GDM1 (cell line): Measurements from ENCODE around the gene TTC12.

Experiments used
- DNase-seq: peaks from one replicate; lab custom pipeline; 2025; lab: John Stamatoyannopoulos, UW

Gene TTC12

DNA sequence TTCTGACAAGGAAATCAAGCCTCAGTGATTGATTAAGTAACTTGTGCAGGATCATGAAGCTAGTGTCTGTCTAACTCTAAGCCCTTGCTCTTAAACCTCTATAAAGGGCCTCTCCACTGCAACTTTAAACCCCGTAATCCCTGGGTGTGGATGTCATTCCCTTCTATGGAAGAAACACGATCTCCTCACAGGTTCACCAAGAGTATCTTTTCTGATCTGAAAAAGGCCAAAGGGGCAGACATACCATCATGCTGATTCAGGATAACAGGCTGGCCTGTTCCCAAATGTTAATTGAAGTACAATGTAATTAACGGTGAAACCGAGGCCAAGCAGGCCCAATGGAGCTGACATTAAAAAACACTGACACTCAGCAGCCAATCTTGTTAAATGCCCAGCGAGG is 17.1 kb downstream of the TTC12 start:
- DNase-seq, result no peak

DNA sequence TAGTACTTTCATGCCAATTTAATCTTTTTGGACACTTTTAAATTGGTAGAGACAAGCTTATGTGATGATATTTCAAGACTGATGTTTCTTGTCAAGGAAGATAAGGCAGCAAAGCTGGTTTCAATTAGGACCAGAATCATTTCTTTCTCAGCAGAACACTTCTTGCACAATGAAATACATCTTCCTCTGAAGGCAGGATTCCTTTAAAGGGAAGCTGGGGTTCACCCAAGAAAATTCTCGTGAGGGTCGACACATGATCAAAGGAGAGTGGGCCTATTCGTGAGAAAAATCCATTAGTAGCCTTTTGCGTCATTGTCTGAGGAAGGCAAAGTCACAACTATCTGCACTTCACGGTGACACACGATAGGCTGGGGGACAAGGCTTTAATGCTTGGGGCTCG is 17.6 kb downstream of the TTC12 start:
- no peak for DNase-seq

DNA sequence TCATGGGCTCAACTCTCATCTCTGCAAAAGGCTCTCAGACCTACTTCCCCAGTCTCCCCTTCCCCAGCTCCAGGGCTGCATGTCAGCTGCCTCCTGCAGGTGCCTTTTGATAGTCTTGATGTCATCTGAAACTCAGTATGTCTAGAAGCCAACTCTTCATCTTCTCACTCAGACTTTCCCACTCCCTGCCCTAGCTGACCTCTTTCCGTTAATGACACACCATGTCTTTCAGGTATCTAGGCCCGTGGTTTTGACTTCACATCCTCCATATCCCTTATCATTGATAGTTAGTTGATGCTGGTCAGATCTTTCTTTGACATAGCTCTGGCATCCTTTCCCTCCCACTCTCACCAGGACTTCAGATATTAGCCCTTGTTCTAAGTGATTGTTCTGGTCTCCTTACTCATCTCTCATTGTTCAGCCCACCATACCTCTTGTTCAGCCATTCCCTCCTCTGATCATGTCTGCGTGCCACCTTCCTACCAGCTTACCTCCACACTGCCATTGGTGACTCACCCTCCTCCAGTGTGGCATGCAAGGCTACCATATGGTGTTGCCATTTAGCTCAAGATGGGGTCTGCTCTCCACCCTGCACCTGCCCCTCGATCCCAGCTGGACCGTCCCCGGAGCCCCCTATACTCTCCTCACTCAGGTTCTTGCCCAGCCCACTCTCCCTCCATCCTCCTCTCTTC is 18.4 kb downstream of the TTC12 start:
- no peak for DNase-seq

DNA sequence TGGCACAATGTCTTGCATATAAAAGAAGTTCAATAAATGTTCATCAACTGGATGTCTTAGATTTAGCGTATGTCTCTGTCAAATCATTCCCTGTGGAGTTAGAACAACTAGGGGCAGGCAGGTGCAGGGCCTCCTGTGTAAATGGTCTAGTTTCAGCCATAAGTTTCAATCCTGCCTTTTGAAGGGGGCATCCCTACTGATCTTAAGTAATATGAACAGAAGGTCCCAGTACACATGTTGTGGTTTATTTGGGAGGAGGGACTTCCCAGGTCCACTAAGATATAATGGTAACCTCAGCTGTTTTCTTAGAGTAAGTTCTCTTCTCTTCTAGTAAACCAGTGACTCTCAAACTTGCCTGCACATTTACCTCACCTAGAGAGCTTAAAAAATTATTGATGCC is 19.8 kb downstream of the TTC12 start:
- DNase-seq, result no peak

DNA sequence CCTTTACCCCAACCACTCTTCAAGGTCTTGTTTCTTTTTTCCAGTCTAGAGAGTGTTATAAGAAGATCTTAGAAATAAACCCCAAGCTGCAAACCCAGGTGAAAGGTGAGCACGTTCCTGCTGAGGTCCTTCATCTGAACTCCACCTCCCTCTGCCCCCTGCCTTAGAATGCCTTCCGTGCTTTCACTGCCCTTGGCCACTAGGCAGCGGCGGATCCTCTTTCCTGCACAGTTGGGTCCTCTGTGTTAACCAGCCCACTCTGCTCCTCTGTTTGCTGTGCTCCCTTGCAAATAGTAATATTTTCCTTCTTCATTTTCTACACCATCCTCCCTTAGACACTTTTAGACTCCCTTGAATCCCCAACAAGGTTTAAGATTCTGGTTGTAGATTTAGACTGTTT is 24.3 kb downstream of the TTC12 start:
- DNase-seq, result no peak

DNA sequence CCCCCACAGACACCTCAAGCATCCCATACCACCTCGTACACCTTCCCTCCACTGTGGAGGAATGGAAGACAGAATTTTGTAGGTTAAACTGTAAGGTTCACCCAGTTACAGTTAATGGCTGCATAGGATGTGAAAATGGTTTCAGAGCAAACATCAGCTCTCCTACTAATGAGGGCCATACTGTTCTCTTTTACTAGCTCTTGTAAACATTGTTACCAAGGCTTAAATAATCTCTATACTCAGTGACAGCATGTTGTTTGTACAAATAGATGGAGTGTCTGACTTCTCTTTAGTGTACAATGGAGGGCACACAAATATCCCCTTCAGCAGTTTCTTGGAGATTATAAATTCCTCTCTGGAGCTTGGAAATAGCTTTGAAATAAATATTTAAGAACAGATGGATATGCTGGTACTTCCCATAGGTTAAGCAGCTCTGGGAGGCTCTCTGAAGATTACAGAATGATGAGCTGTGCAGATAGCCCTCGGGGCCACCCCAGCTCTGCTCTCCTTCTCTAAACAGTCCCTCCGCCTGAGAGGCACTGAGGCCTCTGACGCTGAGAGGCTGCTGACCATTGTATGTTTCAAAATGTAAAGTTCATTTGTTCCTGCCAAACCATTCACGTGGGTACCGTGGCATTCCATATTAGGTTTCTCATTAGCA is 25.7 kb downstream of the TTC12 start:
- DNase-seq, result no peak

DNA sequence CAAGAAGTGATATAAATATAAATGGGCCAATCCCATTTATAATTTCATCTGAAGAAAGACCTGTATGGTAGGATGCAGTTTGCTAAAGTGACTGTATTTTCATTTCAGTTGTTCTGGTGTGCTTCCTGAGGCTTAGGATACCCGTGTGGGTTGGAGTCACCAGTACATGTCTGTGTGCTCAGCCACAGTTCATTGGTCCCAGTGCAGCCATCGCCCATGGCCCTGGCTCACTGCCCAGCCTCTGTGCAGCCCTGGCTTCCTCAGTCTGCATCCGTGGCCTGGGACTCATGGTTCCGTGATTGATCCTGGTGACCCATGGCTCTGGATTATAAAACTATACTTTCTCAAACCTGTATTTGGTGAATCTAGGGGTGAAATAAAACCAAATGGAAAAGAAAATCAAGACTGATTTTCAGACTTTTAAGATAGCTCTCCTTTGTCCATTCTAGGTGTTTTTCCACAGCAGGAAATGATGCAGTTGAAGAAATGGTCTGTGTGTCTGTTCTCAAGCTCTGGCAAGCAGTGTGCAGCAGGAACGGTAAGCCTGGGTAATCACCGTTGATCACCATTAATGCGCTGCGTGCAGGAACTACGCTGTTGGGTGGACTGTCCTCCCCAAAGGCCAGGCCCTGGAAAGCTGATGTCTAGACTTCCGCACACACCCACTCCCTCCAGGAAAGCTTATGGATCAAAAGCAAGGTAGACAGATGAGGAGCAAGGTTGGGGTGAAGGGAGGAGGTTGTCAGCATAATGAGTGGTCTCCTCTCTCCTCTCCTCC is 27.2 kb downstream of the TTC12 start:
- DNase-seq, result no peak

DNA sequence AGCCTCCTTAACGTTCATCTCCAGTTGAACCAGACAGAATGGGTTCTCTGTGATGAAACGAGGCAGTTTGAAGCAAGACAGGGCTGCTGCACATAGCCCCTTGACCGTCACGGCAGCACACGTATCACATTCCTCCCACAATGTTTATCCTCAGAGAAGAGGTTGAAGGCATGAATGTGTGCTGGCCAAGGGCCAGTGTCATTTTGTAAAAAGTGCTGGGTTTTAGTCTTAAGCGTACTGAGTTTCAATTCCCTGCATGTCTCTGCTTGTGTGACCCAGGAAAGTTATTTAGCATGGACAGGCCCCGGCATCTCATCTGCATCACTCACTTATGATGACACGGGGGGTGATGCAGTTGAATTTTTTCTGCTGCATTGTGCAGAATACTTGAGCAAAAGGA is 31.6 kb downstream of the TTC12 start:
- DNase-seq, result no peak

DNA sequence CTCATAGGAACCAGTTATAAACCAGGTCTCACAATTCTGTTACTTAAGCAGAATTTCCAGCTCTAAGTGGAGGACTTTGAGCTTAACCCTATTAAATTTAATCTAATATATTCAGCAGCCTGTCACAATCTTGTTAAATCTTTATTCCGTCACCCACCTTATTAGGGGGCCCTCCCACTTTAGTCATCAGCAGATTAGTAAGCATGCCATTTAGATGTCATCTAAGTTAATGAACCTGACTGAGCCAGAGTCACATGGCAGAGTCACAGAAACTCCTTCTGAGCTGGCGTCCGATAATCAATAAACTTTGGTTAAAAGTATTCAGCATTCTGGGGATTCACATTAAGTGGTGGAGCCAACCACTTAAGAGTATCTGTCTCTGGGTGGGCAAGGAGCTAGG is 35.1 kb downstream of the TTC12 start:
- DNase-seq, result no peak

DNA sequence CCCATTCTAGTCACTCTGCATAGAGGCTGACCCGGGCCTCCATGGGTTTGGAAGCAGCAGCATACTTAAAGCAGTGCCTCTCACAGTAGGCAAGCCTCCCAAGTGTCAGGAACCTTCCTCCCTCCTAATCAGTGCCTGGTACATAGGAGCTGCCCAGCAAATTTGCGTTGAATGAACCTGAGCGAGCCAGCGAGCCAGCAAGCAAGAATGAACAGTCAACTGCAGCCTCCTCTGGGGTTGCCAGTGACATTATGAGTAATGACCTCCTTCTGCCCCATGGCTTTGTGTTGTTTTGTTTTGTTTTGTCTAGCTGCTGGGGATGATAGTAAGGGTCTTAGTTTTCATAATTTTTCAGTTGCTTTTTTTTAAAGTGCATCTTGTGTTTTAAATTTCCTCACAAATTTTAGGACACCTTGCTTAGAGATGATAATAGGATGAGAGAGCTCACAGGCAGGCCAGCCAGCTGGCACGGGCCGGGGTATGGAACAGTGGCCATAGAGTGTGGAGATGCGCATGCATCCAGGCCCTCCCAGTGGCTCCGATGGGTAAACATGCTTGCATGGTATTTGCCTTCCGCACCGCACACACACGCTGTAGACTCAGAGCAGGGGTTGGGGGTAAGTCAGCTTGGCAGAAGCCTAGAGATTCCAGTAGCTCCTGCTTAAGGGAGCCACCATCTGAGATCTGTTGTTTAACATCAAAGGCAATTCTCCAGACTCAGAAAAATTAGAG is 36.1 kb downstream of the TTC12 start:
- DNase-seq, result no peak

DNA sequence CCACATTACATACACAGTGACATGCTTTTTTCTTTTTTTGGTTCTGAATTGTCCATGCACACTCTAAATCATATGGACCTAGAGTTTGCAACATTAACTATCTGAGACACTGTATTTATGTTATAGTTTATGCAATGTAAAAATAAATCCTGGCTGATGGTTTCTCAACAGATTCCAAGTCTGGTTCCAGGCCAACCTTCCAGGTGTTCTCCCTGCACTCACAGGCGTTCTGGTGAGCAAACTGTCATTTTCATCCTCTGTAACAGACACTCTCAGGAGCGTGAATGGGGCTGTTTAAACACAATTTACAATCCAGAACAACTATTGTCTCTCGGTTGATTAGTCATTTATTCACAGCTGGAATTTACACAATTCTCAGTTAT is 36.7 kb downstream of the TTC12 start:
- DNase-seq, result no peak

DNA sequence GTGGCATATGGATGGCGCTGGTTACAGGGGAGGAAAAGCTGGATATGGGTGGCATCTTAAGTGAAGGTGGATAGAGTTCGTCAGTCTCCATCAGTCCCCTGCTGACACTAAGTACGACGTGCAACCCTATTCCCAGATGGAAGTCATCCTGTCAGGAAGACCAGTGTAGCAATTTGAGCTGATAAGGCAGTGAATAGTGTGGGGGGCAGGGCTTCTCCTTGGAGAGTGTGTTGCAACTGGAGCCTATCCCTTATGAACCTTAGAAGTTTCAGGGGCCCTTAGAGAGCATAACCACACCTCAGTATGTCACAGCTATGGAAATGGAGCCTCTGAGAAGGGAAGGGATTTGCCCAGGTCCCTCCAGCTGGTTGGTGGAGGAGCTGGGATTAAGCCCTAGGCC is 37.1 kb downstream of the TTC12 start:
- no peak for DNase-seq

DNA sequence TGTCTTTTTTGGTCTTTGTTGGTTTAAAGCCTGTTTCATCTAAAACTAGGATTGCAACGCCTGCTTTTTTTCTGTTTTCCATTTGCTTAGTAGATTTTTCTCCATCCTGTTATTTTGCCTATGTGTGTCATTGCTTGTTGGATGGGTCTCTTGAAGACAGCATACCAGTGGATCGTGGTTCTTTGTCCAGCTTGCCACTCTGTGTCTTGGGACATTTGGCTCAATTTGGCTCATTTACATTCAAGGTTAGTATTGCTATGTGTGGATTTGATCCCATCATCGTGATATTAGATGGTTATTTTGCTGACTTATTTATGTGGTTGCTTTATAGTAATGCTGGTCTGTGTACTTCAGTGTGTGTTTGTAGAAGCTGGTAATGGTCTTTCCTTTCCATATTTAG is 41.8 kb downstream of the TTC12 start:
- DNase-seq, result no peak

DNA sequence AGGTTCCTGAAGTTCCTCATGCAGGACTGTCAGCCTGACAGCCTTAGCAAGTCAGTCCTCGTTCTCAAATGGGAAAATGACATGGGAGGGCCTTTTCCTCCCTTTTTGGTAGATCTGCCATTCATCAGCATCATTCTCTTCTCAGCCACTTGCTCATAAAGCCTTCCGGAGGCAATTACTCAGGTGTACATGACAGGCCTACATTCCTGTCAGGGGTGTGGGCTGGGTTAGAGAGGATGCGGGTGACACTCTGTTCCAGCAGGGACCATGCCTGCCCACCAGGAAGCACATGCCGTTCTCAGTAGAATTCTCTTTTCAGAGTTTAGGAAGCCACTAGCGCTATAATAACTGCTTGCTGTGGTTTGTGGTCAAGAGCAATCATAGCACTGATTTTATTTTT is 49.0 kb downstream of the TTC12 start:
- DNase-seq, result no peak

DNA sequence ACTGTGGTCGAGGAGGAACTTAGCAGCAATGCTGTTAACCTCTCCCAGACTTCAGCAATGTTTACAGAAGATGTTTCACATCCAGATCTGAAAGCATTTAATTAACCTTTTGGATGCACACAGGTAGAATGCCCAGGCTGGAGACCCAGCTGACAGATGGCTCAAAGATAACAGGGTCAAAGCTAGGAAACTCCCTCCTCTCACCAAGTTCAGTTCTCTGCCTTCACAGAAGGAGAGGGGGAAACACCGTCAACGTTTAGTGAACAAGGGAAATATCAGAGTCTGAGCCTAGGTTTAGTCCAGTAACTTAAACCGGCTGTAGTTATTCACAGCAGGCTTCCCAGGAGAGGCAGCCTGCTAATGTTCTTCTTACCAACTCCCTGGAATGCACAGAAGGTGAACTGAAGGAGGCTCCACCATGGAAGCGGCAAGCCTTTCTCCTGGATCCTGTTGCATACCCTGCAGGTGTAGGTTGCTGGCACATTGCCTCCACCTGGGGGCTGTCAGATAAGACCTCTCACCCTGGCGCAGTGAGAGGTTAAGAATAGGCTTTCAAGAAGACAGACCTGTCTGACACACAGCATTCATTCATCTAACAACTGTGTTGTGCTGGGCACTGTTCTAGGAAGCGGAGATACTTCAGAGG is 49.7 kb downstream of the TTC12 start:
- DNase-seq, result no peak

DNA sequence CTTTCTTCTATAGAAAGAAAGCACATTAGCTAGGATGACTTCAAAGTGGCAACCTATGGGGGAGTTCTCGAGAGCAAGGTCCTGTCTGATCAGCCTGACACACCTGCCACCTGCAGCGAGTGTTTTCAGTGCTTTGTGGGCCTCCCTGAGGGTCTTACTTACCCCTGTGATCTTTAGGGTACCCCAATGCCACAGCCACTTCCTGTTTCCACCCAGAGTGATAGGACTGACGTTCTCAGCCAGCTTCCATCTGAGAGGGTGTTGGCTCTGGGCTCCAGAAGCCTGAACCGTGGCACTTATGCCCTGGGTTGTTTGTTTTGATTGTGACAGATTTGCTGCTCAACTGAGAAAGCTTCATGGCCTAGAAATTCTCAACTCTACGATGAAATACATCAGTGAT is 51.5 kb downstream of the TTC12 start:
- DNase-seq, result no peak

DNA sequence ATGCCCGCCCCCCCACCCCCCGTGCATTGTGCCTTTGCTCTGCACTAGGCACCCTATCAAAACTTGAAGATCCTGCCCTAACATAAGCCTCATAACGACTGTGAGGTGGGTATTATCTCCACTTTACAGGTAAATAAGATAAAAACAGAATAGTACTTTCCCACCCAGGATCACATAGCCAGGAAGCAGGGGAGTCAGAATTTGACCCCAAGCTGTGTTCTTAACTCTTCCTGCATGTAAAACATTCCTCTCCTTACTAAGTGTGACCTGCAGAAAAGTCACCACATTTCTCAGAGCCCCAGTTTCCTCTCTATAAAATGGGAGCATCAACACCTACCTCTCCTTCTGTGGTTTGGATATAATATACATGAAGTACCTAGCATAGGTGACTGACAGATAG is 55.0 kb downstream of the TTC12 start:
- DNase-seq, result no peak

DNA sequence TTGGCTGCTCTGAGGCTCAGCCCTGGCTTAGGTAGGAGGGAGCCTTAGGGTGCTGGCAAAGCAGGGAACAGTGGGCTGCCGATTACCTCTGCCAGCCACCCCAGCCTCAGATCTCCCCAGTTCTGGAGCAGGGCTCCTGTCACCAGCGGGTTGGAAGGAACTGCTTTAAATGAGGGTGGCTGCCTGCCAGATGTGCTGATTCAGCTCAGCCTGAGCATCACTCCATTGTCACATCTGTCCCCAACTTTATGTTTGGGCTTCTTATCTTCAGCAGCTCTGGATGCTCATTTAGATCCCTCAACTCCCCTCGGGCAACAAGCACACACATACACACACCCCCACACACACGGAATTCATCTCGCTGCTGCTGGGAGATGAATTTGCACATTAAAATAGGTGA is 56.3 kb downstream of the TTC12 start:
- no peak for DNase-seq

DNA sequence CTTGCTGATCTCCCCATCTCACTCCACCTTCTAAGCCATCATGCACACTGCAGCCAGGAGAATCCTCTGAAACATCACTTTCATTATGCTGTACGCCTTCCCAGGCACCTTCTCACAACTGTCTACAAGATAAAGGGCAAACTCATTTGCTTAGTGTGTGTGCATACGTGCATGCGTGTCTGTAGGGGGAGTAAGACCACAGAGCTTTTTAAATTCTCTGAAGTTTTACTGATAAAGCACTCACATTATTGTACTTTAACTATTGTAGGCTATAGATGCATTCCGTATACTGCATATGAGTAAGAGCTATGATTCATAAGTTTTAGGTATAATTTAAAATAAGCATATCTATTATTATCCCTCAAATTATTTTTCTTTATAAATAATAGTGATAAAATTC is 57.9 kb downstream of the TTC12 start:
- no peak for DNase-seq

DNA sequence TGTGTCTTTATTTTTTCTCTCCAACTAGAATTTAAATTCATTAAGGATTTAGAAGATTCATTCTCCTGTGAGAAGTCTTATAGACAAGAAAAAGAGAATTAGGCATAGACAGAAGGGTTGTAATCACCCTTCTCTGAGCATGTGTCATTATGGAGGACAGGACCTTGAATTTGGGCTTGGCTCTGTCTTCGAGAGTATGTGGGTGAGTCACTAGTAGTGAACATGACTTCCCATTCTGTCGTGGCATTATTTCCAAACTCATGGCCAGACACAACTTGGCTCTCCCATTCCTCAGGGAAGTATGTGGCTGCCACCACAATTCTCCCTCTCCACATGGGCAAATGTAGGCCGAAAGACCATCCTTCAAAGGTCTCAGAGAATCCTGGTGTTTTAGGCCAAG is 58.9 kb downstream of the TTC12 start:
- no peak for DNase-seq

DNA sequence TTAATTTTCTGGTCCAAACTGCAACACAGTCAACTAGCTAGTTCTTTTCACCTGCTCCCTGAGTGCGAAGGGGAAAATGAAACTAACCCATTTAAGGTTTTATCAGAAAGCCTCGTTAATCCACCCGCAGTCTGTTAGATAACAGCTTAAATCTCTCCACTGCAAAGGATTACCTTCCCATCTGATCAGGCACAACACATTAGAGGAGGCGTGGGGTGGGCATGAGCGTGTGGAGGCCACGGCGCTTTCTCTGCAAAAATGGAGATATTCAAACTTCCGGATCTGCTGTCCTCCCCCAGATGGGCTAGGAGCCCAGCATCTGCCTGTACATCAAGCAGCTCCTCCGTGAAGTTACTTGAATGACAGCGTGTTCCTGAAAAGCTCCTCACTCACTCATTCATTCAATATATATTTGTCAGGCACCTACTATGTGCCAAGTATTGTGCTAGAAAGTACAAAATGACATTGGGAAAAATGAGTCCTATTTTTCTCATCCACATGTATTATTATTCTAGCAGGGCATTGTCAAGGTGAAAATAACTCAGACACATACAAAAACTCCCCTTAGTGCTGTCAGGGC is 59.7 kb downstream of the TTC12 start:
- no peak for DNase-seq

DNA sequence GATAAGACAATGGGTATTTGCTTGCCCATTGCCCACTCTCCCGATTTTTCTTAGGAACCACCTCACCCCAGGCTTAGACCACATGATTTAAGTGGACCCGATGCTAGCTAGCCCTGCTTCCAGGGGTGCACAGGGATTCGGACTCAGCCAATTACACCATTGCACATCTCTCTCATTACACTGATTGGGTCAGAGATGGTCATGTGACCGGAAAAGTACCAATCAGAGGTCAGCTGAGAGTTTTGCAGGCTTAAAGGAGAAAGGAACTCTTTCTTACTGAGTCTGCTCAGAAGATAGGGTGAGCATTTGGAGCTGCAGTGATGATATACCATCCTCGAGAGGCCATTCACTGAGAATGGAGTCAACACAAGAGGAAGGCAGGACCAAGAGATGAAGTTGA is 61.0 kb downstream of the TTC12 start:
- no peak for DNase-seq
